Measurements from ENCODE around the gene EEF2K. TPM values are rescaled to one million over a fixed set of nuclear protein-coding genes. Genes with fewer than 3 reads are reported as not detected.

EEF2K gene
- total and polyA plus RNA-seq, 2 of the 13 experiments (the other 11 are each of a cell fraction or from before 2014, with no cell fraction given) = 22.0 to 23.8 TPM

- TF ChIP-seq, protein P1, sequence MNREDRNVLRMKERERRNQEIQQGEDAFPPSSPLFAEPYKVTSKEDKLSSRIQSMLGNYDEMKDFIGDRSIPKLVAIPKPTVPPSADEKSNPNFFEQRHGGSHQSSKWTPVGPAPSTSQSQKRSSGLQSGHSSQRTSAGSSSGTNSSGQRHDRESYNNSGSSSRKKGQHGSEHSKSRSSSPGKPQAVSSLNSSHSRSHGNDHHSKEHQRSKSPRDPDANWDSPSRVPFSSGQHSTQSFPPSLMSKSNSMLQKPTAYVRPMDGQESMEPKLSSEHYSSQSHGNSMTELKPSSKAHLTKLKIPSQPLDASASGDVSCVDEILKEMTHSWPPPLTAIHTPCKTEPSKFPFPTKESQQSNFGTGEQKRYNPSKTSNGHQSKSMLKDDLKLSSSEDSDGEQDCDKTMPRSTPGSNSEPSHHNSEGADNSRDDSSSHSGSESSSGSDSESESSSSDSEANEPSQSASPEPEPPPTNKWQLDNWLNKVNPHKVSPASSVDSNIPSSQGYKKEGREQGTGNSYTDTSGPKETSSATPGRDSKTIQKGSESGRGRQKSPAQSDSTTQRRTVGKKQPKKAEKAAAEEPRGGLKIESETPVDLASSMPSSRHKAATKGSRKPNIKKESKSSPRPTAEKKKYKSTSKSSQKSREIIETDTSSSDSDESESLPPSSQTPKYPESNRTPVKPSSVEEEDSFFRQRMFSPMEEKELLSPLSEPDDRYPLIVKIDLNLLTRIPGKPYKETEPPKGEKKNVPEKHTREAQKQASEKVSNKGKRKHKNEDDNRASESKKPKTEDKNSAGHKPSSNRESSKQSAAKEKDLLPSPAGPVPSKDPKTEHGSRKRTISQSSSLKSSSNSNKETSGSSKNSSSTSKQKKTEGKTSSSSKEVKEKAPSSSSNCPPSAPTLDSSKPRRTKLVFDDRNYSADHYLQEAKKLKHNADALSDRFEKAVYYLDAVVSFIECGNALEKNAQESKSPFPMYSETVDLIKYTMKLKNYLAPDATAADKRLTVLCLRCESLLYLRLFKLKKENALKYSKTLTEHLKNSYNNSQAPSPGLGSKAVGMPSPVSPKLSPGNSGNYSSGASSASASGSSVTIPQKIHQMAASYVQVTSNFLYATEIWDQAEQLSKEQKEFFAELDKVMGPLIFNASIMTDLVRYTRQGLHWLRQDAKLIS (CRISPR knock-in tag; IDR thresholded peaks at IDR 0.05) = peak; percentile 60; the same call in 1 of the 2 replicates
- TF ChIP-seq ZNF841 (CRISPR knock-in tag; IDR thresholded peaks at IDR 0.05; ENCODE audit: borderline replicate concordance) = no peak
- TF ChIP-seq, protein P2, sequence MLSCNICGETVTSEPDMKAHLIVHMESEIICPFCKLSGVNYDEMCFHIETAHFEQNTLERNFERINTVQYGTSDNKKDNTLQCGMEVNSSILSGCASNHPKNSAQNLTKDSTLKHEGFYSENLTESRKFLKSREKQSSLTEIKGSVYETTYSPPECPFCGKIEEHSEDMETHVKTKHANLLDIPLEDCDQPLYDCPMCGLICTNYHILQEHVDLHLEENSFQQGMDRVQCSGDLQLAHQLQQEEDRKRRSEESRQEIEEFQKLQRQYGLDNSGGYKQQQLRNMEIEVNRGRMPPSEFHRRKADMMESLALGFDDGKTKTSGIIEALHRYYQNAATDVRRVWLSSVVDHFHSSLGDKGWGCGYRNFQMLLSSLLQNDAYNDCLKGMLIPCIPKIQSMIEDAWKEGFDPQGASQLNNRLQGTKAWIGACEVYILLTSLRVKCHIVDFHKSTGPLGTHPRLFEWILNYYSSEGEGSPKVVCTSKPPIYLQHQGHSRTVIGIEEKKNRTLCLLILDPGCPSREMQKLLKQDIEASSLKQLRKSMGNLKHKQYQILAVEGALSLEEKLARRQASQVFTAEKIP (CRISPR knock-in tag; IDR thresholded peaks at IDR 0.05; ENCODE audit: borderline replicate concordance) = no peak
- TF ChIP-seq AGO2 (optimal IDR thresholded peaks at IDR 0.05; ENCODE audit: low read depth, low read length) = no peak
- TF ChIP-seq NFE2 (CRISPR knock-in tag; IDR thresholded peaks at IDR 0.05) = no peak
- no peak for TF ChIP-seq PTBP1 (IDR thresholded peaks at IDR 0.05; ENCODE audit: low read depth, low read length, poor library complexity, severe bottlenecking)
- no peak for TF ChIP-seq ZNF883 (CRISPR knock-in tag; IDR thresholded peaks at IDR 0.05; ENCODE audit: not compliant biosample characterization)
- no peak for TF ChIP-seq TEAD3 (CRISPR knock-in tag; optimal IDR thresholded peaks at IDR 0.05; ENCODE audit: borderline replicate concordance)
- TF ChIP-seq FOXM1 (CRISPR knock-in tag; IDR thresholded peaks at IDR 0.05) = no peak
- TF ChIP-seq, protein P3, sequence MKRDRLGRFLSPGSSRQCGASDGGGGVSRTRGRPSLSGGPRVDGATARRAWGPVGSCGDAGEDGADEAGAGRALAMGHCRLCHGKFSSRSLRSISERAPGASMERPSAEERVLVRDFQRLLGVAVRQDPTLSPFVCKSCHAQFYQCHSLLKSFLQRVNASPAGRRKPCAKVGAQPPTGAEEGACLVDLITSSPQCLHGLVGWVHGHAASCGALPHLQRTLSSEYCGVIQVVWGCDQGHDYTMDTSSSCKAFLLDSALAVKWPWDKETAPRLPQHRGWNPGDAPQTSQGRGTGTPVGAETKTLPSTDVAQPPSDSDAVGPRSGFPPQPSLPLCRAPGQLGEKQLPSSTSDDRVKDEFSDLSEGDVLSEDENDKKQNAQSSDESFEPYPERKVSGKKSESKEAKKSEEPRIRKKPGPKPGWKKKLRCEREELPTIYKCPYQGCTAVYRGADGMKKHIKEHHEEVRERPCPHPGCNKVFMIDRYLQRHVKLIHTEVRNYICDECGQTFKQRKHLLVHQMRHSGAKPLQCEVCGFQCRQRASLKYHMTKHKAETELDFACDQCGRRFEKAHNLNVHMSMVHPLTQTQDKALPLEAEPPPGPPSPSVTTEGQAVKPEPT (CRISPR knock-in tag; IDR thresholded peaks at IDR 0.05; ENCODE audit: low read depth) = no peak
- 0 out of 2 replicates have a peak, but pooled peaks have one; percentile 69 for TF ChIP-seq ZNF879 (CRISPR knock-in tag; IDR thresholded peaks at IDR 0.05)
- no peak; the same call in 1 of the 2 replicates for TF ChIP-seq ZBTB7A (CRISPR knock-in tag; IDR thresholded peaks at IDR 0.05)
- no peak for TF ChIP-seq DMAP1 (CRISPR knock-in tag; IDR thresholded peaks at IDR 0.05)
- TF ChIP-seq ZNF343 (CRISPR knock-in tag; IDR thresholded peaks at IDR 0.05) = no peak
- no peak; the same call in 1 of the 2 replicates for TF ChIP-seq HCFC1 (IDR thresholded peaks at IDR 0.05; ENCODE audit: low read depth, low read length)
- 0 out of 2 replicates have a peak, but pooled peaks have one; percentile 5 for TF ChIP-seq MBNL3 (CRISPR knock-in tag; conservative IDR thresholded peaks at IDR 0.05)
- no peak for TF ChIP-seq FOSL1 (CRISPR knock-in tag; IDR thresholded peaks at IDR 0.05; ENCODE audit: borderline replicate concordance)
- peak; percentile 11; the same call in 1 of the 2 replicates for TF ChIP-seq GTF3A (CRISPR knock-in tag; conservative IDR thresholded peaks at IDR 0.05)
- TF ChIP-seq ZNF709 (CRISPR knock-in tag; IDR thresholded peaks at IDR 0.05) = no peak
- no peak; the same call in 1 of the 2 replicates for TF ChIP-seq ZNF230 (CRISPR knock-in tag; IDR thresholded peaks at IDR 0.05)
Measured at GRCh38 chr16:22297871-22298733, 92.0 kb downstream of the EEF2K start (continued).

Data from HepG2 (cell line).